NCI-H1436 (cell line): ENCODE measurements around the gene KIF27.
"Not testable (repeated sequence)": the region's sequence is repeated elsewhere in the genome, so short reads cannot be mapped to it uniquely, and the experiment has no call there.

ENCODE experiments used
- DNase-seq: peaks from one replicate; lab custom pipeline; 2025; lab: John Stamatoyannopoulos, UW

Gene KIF27

DNA sequence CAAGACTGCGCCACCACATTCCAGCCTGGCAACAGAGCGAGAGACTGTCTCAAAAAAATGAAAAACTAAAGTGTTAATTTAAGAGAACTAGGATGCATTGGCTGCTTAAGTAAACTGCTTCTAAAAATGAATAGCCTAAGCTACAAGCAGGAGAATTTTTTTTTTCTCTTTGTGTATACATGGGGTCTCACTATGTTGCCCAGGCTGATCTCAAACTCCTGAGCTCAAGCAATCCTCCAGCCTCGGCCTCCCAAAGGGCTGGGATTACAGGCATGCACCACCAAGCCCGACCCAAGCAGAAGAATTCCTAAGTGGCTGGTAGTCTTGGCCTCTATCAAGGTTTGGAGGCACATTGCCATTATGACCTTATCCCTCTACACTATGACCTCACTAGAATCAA lies 106.1 kb downstream of the KIF27 start:
- not testable (repeated sequence) for DNase-seq

DNA sequence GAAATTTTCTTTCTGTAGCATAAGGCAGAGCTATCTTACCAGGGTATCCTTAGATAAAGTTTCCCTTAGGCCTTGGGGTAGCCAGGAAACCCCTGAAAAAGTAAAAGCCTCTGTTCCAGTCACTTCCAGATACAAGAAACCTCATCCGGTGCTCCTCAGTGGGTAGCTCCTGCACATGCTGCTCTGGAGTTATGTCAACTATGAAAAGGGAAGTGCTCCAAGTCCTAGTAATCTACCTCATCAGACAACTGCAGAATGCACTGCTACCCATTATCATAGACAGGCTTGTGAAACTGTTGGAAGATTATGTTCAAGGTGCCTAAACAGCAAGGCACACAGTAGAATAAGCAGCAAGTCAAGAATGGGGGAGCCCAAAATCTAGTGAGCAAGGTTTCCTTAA lies 112.0 kb downstream of the KIF27 start:
- DNase-seq, result not testable (repeated sequence)

DNA sequence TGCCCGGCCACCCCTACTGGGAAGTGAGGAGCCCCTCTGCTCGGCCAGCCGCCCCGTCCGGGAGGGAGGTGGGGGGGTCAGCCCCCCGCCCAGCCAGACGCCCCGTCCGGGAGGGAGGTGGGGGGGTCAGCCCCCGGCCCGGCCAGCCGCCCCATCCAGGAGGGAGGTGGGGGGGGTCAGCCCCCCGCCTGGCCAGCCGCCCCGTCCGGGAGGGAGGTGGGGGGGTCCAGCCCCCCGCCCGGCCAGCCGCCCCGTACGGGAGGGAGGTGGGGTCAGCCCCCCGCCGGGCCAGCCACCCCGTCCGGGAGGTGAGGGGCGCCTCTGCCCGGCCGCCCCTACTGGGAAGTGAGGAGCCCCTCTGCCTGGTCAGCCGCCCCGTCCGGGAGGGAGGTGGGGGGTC lies 116.8 kb downstream of the KIF27 start:
- not testable (repeated sequence) for DNase-seq

DNA sequence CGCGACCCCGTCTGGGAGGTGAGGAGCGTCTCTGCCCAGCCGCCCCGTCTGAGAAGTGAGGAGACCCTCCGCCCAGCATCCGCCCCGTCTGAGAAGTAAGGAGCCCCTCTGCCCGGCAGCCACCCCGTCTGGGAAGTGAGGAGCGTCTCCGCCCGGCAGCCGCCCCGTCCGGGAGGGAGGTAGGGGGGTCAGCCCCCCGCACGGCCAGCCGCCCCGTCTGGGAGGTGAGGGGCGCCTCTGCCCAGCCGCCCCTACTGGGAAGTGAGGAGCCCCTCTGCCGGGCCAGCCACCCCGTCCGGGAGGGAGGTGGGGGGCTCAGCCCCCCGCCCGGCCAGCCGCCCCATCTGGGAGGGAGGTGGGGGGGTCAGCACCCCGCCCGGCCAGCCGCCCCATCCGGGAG lies 117.3 kb downstream of the KIF27 start:
- DNase-seq, result not testable (repeated sequence)

DNA sequence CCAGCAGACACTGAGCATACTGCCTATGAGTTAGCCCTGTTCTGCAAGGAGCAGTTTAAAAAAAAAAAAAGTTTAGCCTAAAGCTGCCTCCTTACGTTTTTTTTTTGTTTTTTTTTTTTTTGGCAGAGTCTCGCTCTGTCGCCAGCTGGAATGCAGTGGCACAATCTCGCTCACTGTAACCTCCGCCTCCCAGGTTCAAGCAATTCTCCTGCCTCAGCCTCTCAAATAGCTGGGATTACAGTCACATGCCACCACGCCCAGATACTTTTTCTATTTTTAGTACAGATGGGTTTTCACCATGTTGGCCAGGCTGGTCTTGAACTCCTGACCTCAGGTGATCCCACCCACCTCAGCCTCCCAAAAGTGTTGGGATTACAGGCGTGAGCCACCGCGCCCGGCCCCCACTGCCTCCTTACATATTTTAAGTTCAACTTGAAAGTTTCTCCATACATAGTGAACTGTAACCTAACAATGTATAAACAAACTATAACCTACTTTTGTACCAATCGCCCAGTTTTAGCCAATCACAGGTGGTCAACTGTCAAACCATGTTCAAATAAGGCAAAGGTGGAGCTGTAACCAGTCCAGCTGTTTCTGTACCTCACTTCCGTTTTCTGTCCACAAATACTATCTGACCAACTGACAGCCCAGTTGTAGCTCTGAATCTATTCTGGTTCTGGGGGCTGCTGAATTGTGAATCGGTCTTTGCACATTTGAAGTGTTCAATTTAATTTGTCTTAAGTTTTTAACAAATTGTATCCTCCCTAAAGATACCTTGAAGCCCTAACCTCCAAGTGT lies 120.8 kb downstream of the KIF27 start:
- DNase-seq, result no peak

DNA sequence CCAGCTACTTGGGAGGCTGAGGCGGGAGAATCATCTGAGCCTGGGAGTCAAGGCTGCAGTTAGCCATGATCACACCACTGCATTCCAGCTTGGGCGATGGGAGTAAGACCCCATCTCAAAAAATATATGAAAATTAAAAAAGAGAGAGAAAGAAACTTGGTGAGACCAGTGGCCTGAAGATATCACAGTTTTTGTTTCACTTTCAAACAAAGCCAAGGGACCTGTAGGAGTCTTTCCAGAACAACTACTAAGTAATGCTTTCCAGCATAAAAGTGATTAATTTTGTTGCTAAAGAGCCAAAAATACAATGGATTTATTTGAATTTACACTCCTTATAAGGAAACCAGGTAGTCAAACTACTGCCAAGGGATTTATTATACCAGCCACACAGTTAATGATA lies 127.2 kb downstream of the KIF27 start:
- DNase-seq, result no peak

DNA sequence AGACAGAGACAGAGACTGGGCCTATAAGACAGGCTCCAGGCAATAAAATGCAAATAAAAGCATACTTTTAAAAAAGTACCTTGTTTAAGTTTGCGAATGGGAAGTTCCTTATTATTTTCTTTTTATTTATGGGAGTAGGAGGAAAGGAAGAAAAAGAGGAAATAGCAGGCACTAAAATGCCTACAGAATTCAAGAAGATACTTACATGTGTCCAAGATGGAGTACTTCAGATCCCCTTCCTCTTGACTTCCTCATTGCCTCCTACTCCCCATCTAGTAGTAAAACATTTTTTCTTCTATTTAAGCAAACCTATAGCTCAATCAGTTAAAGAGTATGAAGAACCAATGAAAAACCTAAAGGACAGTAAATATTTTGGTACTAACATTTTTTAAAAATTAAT lies 128.5 kb downstream of the KIF27 start:
- DNase-seq, result no peak
